NT2/D1 (cell line): ENCODE data around the gene PDE7B.

Experiments
- DNase-seq: peaks from one replicate; pipeline ENCODE4 v3.0.0-alpha.2; 2011; ENCODE audit warnings: low read depth, low spot score
- H3K27me3 ChIP-seq: 2 replicates; pipeline ENCODE4 v1.6.0; 2011; ENCODE audit warnings: mild to moderate bottlenecking; ENCODE audit not compliant: insufficient read length, insufficient read depth
- H3K36me3 ChIP-seq: 2 replicates; pipeline ENCODE4 v1.6.1; 2011; ENCODE audit warnings: mild to moderate bottlenecking, low read length, mixed read lengths; ENCODE audit not compliant: insufficient read depth, insufficient read length
- H3K4me1 ChIP-seq: 2 replicates; pipeline ENCODE4 v1.5.1; 2011; ENCODE audit not compliant: insufficient read depth, insufficient read length
- H3K4me3 ChIP-seq: 2 replicates; pipeline ENCODE4 v1.5.1; 2011; ENCODE audit warnings: low read depth; ENCODE audit not compliant: insufficient read length
- H3K9ac ChIP-seq: 2 replicates; pipeline ENCODE4 v1.6.0; 2011; ENCODE audit warnings: low read depth; ENCODE audit not compliant: insufficient read length
- H3K9me3 ChIP-seq: 2 replicates; pipeline ENCODE4 v1.5.1; 2011; ENCODE audit warnings: mild to moderate bottlenecking, low read length; ENCODE audit not compliant: insufficient read depth
- SUZ12 ChIP-seq: IDR thresholded peaks from 2 replicates; pipeline ENCODE4 v1.6.1; 2011; ENCODE audit not compliant: insufficient read length, insufficient read depth; ENCODE audit errors: extremely low read depth
- YY1 ChIP-seq: IDR thresholded peaks from 2 replicates; pipeline ENCODE4 v1.6.1; 2011; ENCODE audit not compliant: insufficient read length, insufficient read depth
- ZNF274 ChIP-seq: IDR thresholded peaks from 2 replicates; pipeline ENCODE4 v1.6.1; 2011; ENCODE audit warnings: mild to moderate bottlenecking, low read depth, low read length

The PDE7B gene

DNA sequence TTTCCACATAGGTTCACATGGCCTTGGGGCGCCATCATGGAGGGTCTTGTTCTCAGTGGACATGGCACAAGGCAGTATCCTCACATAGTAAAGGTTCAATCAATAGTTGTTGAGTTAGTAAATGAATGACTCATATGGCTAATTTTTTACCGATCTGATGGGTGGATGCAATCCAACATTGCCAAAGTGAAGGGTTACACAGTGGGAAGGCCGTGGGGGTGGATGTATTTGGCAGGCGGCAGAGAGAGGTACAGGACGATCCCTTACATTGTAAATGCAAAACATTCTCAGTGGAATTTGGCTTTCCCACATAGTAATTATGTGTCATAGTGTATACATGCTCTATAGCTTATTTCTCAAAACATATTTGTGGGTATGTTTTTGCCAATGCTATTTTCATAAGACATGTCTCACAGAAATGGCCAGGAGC, 21.0 kb upstream of the PDE7B start:
- Histone ChIP-seq H3K9me3 (no peaks in the 10 kb centered on the region), H3K9ac (no peak overlapping the region), H3K27me3 (no peaks in the 10 kb centered on the region), H3K4me1 (no peaks in the 10 kb centered on the region), H3K4me3 (no peak overlapping the region), H3K36me3 (no peaks in the 10 kb centered on the region)
- no peak for DNase-seq
- TF ChIP-seq ZNF274 (no peak), YY1 (no peak), SUZ12 (no peak)

DNA sequence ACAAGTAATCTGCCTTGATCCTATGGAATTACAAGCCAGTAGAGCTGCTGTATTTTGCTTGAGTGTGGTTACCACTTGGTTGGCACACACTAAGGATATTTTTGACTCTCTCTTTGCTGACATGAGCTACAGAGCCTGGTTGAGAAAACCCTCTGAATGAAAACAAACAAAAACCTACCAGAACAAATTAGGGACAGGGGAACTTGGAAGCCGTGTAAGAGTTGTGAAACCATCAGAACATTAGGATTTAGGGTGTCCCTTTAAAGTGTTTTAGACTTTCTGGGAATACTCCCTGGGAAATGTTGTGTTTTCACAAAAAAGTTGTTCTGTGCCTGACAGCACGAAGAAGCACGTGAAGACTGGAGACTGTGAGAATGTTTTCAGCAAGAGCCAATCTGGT, 20.5 kb upstream of the PDE7B start:
- no peaks in the 10 kb centered on the region for H3K4me1 ChIP-seq
- H3K27me3 ChIP-seq, result no peaks in the 10 kb centered on the region
- no peak for TF ChIP-seq ZNF274
- no peak for TF ChIP-seq SUZ12
- TF ChIP-seq YY1, result no peak
- no peaks in the 10 kb centered on the region for H3K9me3 ChIP-seq
- H3K4me3 ChIP-seq, result no peak overlapping the region
- no peaks in the 10 kb centered on the region for H3K36me3 ChIP-seq
- no peak overlapping the region for H3K9ac ChIP-seq
- DNase-seq, result no peak

DNA sequence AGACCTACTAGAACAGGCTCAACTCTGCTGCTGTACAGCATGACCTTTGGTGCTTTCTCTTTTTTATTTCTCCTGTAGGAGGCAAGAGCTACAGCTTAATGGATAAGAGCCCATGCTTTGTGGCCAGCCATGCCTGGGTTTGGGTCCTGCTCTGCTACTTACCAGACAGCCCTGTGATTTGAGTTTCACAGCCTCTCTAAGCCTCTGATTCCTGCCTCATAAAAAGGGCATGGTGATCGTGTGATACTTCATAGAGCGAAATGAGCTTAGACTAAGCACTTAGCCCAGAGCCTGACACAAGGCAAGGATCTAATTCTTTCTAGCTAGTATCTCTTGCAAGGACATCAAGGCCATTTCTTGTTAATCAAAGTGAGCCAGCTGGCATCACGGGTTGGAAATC, 19.3 kb upstream of the PDE7B start:
- TF ChIP-seq YY1, result no peak
- TF ChIP-seq ZNF274, result no peak
- no peak for TF ChIP-seq SUZ12
- DNase-seq, result no peak
- Histone ChIP-seq H3K36me3 (no peaks in the 10 kb centered on the region), H3K27me3 (no peaks in the 10 kb centered on the region), H3K4me3 (no peak overlapping the region), H3K4me1 (no peaks in the 10 kb centered on the region), H3K9me3 (no peaks in the 10 kb centered on the region), H3K9ac (no peak overlapping the region)

DNA sequence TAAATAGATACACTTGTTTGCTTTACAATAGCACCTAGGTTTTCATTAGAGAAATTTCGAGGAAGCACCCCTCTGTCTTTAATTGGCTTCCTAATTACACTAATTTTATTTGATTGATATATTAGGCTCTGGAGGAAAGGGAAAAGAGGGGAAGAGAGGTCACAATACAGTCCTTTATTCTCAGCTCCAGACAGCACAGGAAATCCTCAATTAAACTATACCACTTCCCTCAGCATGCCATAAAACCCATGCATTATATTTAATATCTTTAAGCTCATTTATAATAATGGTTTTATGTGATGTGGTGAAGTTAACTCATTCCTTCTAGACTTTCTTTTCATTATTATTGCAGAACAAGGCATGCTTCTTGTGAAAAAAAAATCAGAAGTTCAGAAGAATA, 17.7 kb upstream of the PDE7B start:
- H3K9ac ChIP-seq, result no peak overlapping the region
- H3K4me1 ChIP-seq, result no peaks in the 10 kb centered on the region
- H3K4me3 ChIP-seq, result no peak overlapping the region
- TF ChIP-seq YY1 (no peak), SUZ12 (no peak), ZNF274 (no peak)
- H3K27me3 ChIP-seq, result no peaks in the 10 kb centered on the region
- H3K36me3 ChIP-seq, result no peaks in the 10 kb centered on the region
- DNase-seq, result no peak
- no peaks in the 10 kb centered on the region for H3K9me3 ChIP-seq

DNA sequence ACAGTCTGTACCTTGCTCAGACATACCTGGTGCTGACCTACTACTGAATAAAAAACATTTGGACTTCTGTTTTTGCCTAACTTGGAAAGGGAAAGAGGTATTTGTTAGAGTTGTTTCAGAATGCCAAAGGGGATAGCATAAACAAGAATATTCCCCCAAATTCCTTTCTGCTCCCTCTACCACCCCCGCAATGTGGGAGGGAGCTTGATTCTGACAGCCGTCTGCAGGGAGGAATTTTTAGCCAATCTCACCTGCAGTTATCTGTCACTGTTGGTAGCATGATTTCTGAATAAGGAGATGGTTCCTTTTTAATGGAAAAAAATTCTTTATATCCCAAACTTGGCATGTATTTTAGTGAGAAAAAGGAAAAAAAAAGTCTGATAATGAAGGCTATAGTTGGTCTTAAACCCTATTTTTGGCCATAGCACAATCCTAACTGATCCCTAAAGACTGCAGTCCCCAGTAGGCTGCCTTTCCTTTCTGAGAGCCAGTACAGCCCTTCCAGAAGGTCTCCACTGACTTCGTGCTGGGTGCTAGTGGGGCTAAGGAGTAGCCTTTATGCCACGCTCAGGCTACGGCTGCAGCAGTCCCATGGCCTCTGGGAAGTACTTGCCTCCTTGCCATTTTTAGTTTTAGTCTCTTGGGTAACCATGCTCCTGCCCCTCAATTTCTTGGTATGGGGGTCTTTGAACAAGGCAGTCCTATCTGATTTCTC, 13.6 kb upstream of the PDE7B start:
- Histone ChIP-seq H3K4me3 (no peak overlapping the region), H3K27me3 (no peaks in the 10 kb centered on the region), H3K9ac (no peak overlapping the region), H3K9me3 (no peaks in the 10 kb centered on the region), H3K4me1 (no peaks in the 10 kb centered on the region), H3K36me3 (no peaks in the 10 kb centered on the region)
- no peak for TF ChIP-seq ZNF274
- TF ChIP-seq SUZ12, result no peak
- TF ChIP-seq YY1, result no peak
- DNase-seq, result no peak

DNA sequence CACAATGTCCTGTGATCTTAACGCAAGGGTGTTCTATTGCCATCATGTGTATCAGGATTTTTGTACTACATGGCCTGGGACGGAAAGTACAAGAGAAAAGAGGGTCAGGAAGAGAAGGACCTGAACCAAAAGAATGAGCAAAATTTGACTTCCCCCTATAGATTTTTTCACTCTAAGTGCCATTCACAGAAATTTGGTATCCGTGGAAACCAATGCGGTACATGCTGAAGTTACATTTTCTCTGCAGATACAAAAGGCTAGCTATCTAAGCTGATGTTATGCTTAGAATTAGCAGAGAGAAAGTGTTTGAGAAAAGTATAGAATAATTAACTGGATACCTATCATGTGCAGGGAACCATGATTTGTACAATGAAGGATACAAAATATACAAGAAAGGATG, 12.4 kb upstream of the PDE7B start:
- DNase-seq, result no peak
- no peak for TF ChIP-seq SUZ12
- TF ChIP-seq YY1, result no peak
- TF ChIP-seq ZNF274, result no peak
- Histone ChIP-seq H3K4me3 (no peak overlapping the region), H3K27me3 (no peaks in the 10 kb centered on the region), H3K4me1 (no peaks in the 10 kb centered on the region), H3K9ac (no peak overlapping the region), H3K9me3 (no peaks in the 10 kb centered on the region), H3K36me3 (no peaks in the 10 kb centered on the region)

DNA sequence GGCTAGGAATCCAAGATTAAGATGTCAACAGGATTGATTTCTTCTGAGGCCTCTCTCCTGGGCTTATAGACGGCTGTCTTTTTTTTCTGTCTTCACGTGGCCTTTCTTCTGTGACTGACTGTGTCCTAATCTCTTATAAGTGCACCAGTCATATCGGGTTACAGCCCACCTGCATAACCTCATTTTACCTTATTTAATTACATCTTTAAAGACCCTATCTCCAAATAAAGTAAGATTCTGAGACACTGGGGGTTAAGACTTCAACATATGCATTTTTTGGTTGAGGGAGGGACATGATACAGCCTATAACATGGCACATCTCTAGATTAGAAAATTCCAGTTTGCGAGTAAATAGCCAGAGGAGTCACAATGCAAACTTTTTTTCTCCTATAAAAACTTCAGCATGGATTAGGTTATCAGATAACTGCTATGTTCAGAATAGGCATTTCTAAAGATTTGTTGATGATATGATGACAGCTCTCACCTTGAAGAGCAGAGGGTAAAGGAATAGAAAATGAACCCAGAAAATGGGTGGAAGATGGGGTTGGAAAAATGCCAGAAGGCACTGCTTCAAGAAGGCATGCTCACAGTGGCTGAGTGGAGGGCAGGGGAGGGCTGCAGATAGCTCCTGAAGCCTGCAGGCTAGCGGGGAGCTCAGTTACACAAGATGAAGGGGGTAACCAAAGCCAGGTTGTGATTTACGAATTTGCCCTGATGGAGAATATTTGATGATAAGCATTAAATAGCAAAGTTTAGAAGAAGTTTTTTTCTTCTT, 8.7 kb upstream of the PDE7B start:
- Histone ChIP-seq H3K9ac (no peak overlapping the region), H3K9me3 (no peaks in the 10 kb centered on the region), H3K4me3 (no peak overlapping the region), H3K27me3 (no peaks in the 10 kb centered on the region), H3K36me3 (no peaks in the 10 kb centered on the region), H3K4me1 (no peaks in the 10 kb centered on the region)
- TF ChIP-seq ZNF274, result no peak
- TF ChIP-seq SUZ12, result no peak
- DNase-seq, result no peak
